Mucosa of gallbladder (tissue), 1 donor: ENCODE data around the gene FREM2. TPM values are rescaled to one million over a fixed set of nuclear protein-coding genes. Genes with fewer than 3 reads are reported as not detected.
A peak's percentile ranks its signal among the peaks of the same experiment; 100 is the strongest.

Experiments
- DNase-seq: peaks from one replicate; pipeline ENCODE4 v3.0.0-alpha.2; 2020; ENCODE audit warnings: low spot score
- total RNA-seq: library from RNA; stranded (reverse); gene quantifications from one replicate; pipeline ENCODE4 v1.2.1, GENCODE V29; 2021
- donor health status: DM: no; HTN: no; CAD: no.

Gene FREM2, protein sequence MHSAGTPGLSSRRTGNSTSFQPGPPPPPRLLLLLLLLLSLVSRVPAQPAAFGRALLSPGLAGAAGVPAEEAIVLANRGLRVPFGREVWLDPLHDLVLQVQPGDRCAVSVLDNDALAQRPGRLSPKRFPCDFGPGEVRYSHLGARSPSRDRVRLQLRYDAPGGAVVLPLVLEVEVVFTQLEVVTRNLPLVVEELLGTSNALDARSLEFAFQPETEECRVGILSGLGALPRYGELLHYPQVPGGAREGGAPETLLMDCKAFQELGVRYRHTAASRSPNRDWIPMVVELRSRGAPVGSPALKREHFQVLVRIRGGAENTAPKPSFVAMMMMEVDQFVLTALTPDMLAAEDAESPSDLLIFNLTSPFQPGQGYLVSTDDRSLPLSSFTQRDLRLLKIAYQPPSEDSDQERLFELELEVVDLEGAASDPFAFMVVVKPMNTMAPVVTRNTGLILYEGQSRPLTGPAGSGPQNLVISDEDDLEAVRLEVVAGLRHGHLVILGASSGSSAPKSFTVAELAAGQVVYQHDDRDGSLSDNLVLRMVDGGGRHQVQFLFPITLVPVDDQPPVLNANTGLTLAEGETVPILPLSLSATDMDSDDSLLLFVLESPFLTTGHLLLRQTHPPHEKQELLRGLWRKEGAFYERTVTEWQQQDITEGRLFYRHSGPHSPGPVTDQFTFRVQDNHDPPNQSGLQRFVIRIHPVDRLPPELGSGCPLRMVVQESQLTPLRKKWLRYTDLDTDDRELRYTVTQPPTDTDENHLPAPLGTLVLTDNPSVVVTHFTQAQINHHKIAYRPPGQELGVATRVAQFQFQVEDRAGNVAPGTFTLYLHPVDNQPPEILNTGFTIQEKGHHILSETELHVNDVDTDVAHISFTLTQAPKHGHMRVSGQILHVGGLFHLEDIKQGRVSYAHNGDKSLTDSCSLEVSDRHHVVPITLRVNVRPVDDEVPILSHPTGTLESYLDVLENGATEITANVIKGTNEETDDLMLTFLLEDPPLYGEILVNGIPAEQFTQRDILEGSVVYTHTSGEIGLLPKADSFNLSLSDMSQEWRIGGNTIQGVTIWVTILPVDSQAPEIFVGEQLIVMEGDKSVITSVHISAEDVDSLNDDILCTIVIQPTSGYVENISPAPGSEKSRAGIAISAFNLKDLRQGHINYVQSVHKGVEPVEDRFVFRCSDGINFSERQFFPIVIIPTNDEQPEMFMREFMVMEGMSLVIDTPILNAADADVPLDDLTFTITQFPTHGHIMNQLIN (N-terminal part only)
- 16.0 TPM for total RNA-seq

DNA sequence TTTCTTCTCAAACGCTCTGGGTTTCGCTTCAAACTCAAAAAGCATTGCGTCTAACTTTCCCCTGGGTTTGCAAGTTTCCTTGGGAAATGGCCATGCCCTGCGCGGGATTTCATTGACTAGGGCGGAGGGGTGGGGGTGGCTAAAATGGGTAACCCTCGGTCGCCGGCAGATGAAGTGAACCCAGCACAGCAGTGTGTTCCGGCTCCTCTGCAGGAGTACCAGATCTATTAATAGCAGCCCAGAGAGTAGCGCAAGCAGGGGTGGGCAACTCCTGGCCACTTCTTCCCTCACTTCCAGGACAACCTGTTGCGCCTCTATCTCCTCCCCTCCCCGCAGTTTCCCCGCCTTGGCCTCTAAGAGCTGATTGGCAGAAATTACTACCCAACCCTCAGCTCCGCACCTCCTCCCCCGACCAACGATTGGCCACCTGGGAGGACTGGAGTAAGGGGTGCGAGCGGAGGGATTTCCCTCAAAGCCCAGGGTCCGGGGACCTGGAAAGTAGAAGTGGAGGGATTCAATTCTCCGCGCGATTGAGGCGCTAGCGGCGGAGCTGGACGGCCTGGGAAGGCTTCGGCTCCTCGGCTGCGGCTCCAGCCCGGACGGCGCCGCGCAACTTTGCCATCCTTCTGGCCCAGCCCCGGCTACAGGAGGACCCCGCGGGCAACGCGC lies at the start of gene FREM2:
FREM2 (plus strand) TSS at position 501 of the 669 bp plus-strand sequence. CDS start 268 bp downstream, outside the sequence.
- DNase-seq = peak; percentile 71

DNA sequence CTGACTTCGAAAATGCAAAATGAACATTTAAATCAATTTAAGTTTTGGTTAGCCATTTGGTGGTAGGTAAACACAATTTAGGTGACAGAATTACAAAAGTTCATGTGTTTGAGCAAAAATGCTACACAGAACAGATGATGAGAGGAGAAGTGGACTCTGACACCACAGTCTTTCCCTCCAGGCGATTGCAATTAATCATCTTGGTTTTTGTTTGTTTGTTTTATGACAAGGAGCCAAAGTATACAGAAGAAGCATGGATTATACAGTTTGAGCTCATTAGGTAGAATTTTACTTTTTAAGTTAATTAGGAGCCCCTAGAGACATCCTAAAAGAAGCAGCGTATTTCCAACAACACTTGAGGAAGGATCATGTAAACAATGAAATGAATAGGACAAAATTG lies 49.3 kb upstream of the FREM2 start:
- DNase-seq = no peak

DNA sequence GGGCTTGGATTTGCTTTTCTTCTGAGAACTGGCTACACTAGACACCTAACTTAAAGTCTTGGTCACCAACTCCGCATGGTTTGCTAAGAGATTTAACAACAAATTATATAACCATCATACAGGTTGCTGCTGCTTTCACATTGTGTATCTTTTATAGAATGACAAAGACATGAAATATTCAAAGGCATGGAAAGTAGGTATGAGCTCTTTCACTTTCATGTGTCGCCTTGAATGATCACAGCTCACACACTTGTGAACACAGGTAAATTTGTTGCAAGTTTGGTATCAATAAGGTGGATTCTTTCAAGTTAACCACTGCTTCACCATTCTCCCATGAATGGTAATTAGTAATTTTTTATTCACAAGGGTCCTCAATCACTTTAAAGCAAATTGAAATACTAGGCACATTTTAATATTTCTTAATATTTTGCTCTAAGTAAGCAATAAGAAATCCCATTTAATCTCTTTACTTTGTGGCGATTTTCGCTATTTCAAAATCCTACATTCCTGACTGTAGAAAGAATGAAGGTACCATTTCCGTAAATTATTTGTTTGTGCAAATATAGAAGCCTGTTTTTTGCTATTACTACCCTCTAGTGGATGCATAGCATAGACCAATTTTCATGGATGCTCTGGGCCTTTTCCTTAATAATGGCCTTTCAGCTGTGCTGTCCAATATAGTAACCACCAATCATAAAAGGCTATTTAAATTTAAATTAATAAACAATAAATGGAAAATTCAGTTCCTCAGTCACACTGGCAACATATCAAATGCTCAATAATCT lies 45.5 kb upstream of the FREM2 start:
- no peak for DNase-seq

DNA sequence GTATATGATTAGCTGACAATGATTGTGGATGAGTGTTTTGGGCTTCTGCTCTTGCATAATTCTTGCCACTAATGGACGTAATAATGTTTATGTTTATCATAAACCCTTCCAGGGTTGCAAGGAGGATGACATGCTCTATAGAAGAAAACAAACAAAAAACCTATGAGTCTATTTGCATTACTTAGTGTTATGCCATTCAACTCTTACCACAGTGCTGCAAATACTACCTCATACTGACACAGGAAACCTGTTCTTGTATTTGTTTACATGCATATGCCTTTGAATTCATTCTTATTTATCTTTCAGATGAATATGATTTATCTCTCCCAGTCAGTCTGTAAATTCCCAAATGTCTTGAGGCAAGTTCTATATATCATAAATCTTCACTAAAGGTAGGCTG lies 39.6 kb upstream of the FREM2 start:
- no peak for DNase-seq

DNA sequence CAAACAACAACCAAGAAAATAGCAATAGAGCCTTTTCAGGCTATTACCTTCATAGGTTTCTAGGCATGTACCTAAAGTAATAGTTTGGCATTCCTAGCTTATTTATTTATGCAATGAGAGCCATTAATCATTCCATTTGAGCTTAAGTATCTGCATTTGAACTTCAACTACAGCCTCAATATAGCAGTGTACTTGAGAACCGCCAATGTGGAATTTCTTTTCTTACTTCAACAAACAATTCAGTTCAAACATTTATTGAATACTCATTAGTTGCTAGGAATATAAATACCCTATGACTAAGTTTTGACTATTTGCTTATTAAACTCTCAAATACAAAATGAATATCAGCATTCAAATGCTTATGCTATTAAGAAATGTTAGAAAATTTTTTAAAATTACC lies 38.0 kb upstream of the FREM2 start:
- no peak for DNase-seq

DNA sequence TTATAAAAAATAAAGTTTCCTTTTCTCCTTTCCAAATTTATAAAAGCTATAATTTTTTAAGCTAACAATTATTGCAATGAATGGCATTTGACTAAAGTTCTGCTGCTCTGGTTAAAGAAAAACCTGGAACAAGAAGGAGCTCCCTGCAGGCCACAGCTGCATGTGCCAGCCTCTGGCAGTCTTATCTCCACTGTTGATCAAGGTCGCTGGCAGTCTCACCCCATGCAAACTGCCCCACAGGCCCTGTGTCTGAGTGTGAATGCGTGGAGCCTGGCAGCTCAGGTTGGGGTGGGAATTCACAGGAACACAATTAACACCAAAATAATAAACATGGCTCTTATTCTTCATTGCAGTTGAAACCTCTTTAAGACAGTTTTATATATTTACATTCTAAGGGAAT lies 30.2 kb upstream of the FREM2 start:
- DNase-seq = peak; percentile 53

DNA sequence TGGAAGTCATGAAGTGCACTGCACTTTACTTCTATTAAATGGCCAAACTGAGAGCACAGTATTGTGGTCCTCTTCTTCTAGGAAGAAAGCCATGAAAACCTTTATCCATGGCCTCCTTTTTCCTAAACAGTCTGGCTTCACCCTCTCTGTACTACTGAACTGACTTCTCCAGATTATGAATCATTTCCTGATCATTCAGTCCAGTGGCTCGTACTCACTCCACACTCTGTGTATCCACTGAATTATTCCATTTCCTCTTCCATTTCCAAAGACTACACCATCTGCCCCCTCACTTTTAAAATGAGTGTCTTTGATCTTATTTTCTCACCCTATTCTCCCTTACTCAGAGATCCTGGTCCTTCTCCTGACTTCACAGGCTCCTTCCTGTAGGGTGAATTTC lies 29.7 kb upstream of the FREM2 start:
- DNase-seq = no peak

DNA sequence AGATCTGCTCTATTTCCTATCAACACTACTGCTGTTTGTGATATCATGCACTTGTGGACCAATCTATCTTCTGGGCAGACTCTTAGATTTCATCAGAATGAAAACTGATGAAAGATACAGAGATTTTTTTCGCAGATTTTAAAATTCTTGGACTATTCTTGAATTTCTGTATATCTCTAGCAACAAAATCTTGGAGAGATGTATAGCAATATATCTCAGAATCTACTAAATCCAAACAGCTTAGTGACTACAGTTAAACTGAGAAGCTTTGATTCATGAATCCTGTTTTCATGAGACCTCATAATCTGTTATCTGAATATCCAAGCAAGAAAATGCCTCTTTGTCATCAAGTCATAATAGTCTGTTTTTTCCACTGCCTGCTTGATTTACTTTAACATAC lies 28.0 kb upstream of the FREM2 start:
- no peak for DNase-seq

DNA sequence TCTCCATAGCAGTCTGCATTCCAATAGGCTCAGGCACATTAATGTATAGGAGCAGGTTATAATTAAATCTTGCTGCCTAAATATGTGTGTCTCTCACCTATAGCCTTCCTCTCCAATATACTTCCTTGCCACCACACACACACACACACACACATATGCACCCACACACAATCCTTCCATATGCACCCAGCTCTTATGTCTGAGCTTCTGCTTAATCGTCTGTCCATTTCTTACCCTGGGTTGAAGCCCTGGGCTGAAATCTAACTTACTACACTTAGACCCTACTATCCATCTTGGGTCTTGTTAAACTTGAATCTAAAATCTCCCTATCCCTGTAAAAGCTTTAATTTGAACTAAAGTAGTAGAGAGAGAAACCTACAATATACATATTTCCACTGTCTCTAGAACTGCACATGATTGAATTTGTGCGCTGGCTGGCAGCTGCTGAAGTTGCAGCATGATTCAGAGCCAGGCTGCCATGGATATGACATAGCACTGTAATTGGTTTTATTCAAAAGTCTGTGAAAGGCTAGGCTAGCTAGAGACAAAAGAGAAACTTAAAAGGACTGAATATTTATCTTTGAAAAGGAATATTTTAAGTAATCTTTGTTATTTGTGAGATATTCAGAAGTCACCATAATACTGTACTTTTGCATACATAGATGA lies 25.7 kb upstream of the FREM2 start:
- no peak for DNase-seq

DNA sequence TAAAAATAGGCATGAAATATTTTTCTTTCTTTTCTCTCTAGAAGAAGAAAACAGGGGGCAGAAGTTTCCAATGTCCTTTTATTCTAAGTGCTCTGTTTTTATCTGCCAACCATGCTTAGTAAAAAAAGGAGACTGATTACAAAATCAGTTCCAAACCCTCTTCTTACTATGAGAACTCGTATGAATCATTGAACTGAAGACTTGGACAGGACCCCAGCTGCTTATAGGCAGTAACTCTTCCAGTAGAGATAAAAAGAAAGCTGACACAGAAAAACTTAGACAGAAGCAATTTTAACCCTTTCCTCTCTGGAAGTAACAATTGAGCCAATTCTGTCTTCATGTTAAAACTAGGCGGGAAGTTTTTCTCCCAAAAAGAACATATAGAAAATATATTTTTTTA lies 24.5 kb upstream of the FREM2 start:
- no peak for DNase-seq

DNA sequence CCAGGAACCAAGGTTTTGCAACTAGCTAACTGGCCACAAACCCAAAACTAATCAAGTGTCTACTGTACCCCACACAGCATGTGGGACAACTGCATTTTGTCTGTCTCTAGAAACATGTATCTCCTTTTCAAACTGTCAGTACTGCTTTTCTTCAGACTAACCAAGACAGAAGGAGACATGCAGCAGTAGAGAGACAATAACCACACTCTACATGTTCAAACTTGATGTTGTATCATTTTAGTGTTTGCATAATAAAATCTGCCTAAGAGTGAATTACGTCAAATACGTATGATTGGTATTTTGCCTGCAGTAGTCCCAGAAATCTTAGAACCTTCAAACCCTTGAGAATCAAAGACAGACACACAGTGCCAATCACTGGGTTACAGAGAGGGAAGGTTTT lies 22.0 kb upstream of the FREM2 start:
- no peak for DNase-seq

DNA sequence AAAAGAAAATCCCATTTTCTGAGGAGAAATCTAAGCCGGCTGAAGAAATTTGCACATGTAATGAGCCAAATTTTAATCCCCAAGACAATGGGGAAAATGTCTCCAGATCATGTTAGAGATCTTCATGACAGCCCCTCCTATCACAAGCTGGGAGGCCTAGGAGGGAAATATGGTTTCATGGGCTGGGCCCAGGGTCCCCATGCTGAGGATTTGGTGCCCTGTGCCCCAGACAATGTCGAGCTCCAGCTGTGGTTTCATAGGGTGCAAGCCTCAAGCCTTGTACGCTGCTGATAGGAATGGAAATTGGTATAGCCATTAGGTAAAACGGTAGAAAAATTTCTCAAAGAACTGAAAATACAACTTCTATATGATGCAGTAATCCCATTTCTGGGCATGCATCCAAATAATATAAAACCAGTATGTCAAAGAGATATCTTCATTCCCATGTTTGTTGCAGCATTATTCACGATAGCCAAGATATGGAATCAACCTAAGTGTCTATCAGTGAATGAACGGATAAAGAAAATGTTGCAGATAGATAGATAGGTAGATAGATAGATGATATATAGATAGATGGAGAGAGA lies 19.3 kb upstream of the FREM2 start:
- no peak for DNase-seq

DNA sequence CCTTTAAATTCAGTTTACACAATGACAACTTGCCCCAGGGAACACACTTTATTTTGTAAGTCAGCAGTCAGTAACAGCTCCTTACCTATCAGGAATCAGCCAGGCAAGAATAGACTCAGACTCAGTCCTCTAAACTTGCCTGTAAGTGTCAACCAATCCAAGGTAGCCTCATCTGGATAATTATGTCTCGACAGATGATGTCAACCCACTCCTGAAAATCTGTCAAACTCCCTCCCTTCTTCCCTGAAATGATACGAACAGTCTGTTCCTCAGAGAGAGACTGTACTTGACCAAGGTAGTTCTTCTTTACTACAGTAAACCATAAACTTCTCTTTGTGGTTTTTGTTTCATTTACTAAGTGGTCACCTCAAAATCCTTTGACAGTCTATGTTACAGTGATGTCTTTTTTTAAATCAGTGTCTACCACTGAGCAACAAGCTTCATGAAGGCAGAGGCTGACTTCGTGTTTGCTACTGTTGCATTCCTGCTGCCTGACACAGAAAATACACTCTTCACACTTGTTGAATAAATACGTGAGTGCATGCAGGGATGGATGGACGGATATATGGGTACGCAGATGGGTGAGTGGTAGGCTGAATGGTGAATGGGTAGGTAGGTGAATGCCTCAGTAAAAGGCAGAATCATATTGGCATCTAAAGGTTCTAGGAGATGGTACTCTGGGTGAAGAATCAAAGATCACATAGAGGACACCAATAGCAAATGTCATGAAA lies 17.5 kb upstream of the FREM2 start:
- no peak for DNase-seq

DNA sequence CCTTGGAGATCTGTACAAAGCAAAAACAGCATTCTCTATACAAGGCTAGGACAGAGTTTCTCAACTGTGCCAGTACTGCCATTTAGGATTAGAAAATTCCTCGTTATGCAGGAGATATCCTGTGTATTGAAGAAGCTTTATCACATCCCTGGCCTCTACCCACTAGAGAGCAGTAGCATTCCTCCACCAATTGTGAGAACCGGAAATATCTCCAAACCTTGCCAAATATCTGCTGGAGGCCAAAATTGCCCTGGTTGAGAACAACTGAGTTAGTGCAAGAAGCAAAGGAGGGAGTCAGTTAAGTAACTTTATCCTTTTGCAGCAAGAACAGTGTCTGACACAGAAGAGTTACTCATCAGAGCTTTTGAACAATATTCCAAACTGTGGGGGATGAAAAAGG lies 16.2 kb upstream of the FREM2 start:
- DNase-seq = no peak

DNA sequence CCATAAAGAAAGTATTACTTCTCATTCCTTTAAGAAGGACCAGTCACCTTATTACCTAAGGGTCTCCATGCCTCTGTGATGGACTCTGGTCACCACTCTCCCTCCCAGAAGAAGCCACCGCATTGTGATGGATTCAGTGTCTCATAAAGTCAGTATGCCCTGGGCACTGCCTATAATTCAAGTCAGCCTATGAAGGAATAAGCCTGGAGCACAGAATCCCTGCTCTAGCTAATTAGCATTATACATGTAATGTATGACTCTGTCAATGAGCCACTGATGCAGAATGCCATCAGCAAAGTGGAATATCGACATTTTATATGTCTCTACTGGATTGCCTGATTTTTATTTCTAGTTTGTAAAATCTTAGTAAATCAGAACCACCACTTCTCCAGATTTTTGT lies 14.9 kb upstream of the FREM2 start:
- DNase-seq = no peak

DNA sequence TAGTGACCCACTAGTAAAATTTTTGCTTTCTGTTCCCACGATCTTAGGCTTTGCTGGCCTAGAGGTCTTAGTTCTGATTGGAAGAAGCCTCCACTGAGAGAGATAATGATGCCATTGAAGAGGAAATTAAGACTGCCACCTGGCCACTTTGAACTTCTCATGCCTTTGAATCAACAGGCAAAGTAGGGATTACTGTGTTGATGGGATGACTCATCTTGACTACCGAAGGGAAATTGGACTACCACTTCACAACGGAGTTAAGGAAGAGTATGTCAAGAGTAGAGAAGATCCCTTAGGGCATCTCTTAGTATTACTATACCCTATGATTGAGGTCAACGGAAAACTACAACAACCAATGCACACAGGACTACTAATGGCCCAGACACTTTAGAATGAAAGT lies 12.7 kb upstream of the FREM2 start:
- no peak for DNase-seq

DNA sequence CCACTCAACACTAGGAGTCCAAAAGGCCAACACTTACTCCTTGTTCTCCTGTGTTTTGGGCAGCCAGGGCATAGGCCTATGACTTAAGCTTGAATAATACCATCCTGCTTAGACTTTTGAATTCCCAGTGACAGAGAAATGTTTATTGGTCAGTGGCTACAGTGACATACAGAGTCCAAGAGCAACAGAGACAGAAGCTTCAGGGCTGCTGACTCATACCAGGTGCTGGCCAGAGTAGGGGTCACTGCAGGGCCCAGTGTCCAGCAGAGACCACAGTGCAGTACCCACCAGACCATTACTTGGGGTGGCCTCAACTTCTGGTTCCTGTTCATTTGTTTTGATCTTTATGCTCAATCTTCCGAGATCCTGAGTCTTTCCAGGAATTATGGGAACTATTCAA lies 6.0 kb upstream of the FREM2 start:
- DNase-seq = no peak

DNA sequence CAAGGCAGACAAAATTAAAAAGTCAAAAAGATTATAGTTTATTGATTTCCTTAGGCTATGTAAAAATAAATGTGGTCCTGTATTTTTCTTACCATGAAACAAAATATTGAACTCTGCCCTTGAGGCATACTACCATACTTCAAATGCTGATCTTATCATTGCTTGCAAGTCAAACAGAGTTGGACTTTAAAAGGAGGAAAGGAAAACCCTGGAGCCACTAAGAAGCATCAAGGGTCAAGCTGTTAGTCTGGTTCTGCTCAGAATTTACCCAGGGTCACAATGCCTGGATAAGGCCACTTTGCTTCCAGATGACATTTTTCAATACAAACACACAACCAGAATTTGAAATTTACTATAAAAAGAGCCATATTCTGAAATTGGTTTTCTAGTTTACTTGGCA lies 2.2 kb upstream of the FREM2 start:
- no peak for DNase-seq

DNA sequence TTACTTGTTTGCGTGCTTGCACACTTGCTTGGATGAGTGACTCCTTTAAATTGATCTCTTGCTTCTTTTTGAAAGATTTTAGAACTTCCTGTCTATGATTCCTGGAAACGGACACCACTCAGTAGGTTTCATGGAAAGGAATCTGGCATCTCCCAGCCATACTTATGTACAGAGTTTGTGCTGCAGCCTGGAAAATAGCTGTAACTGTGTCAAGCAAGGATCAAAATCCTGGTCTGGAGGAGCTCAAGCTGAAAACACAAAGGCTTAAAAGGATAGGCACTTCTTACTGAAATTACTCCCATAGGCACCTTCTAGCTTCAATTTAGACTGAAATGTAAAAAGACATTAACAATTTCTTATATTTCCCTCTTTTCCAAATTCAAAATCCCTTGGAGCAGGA lies 1.4 kb upstream of the FREM2 start:
- no peak for DNase-seq
